Mesenchymal stem cell (in vitro differentiated cells and primary cell): ENCODE results near the gene MPG.

ENCODE experiments used
- DNase-seq: peaks from one replicate; pipeline ENCODE4 v3.0.0-alpha.2; 2013
- H2AFZ ChIP-seq: one replicate; pipeline ENCODE4 v1.6.1; 2013; ENCODE audit warnings: low read depth, mild to moderate bottlenecking, control low read depth, inconsistent platforms, low read length, moderate library complexity
- H2AK5ac ChIP-seq: 2 replicates; pipeline ENCODE4 v1.6.1; 2013; ENCODE audit warnings: low read length, moderate library complexity, mild to moderate bottlenecking, inconsistent platforms; ENCODE audit not compliant: severe bottlenecking
- H2BK120ac ChIP-seq: one replicate; pipeline ENCODE4 v1.6.1; 2013; ENCODE audit warnings: low read depth, mild to moderate bottlenecking, inconsistent platforms, low read length, moderate library complexity
- H2BK12ac ChIP-seq, 2 experiments: one replicate each; pipeline ENCODE4 v1.6.1; 2013; ENCODE audit warnings: inconsistent platforms in 2 of 2, low read length in 2 of 2, mild to moderate bottlenecking in 2 of 2, moderate library complexity in 2 of 2, control low read depth in 1 of 2
- H2BK15ac ChIP-seq: one replicate; pipeline ENCODE4 v1.6.1; 2013; ENCODE audit warnings: mild to moderate bottlenecking, low read depth, inconsistent platforms; ENCODE audit not compliant: poor library complexity, severe bottlenecking
- H2BK5ac ChIP-seq: 2 replicates; pipeline ENCODE4 v1.6.1; 2013; ENCODE audit warnings: low read depth, mild to moderate bottlenecking, low read length, control low read depth, inconsistent platforms; ENCODE audit not compliant: poor library complexity, severe bottlenecking
- H3K14ac ChIP-seq, 2 experiments: one replicate each; pipeline ENCODE4 v1.6.1; 2013; ENCODE audit warnings: inconsistent platforms in 2 of 2, low read length in 2 of 2, control low read depth in 1 of 2, mild to moderate bottlenecking in 1 of 2, moderate library complexity in 1 of 2
- H3K18ac ChIP-seq, 2 experiments: one replicate each; pipeline ENCODE4 v1.6.1; 2013; ENCODE audit warnings: inconsistent platforms in 2 of 2, low read length in 2 of 2, control low read depth in 1 of 2, low read depth in 1 of 2, mild to moderate bottlenecking in 1 of 2
- H3K23ac ChIP-seq, 2 experiments: one replicate each; pipeline ENCODE4 v1.6.1; 2013; ENCODE audit warnings: inconsistent platforms in 2 of 2, low read length in 2 of 2, mild to moderate bottlenecking in 2 of 2, moderate library complexity in 2 of 2, control low read depth in 1 of 2
- H3K27ac ChIP-seq: 2 replicates; pipeline ENCODE4 v1.5.1; 2013; ENCODE audit warnings: mild to moderate bottlenecking, moderate library complexity, low read length, control low read depth, inconsistent platforms; ENCODE audit not compliant: poor library complexity, severe bottlenecking
- H3K27me3 ChIP-seq, 2 experiments: 2 replicates each; pipeline versions ENCODE4 v1.6.1 to v1.7.0; 2013; ENCODE audit warnings: low read length in 2 of 2, mild to moderate bottlenecking in 2 of 2, moderate library complexity in 2 of 2, control low read depth in 1 of 2, inconsistent platforms in 1 of 2; ENCODE audit not compliant: control insufficient read depth in 1 of 2, insufficient read depth in 1 of 2
- H3K36me3 ChIP-seq, 2 experiments: 2 replicates each; pipeline versions ENCODE4 v1.6.1 to v1.7.0; 2013; ENCODE audit warnings: low read length in 2 of 2, control low read depth in 1 of 2, inconsistent platforms in 1 of 2, low read depth in 1 of 2, mild to moderate bottlenecking in 1 of 2; ENCODE audit not compliant: insufficient read depth in 2 of 2, control insufficient read depth in 1 of 2
- H3K4ac ChIP-seq, 2 experiments: one replicate each; pipeline ENCODE4 v1.6.1; 2013; ENCODE audit warnings: inconsistent platforms in 2 of 2, low read length in 2 of 2, mild to moderate bottlenecking in 2 of 2, moderate library complexity in 2 of 2, control low read depth in 1 of 2, low read depth in 1 of 2
- H3K4me1 ChIP-seq: 2 replicates; pipeline ENCODE4 v1.6.1; 2013; ENCODE audit warnings: low read depth, low read length, control low read depth; ENCODE audit not compliant: control insufficient read depth, insufficient read depth
- H3K4me2 ChIP-seq: 2 replicates; pipeline ENCODE4 v1.6.1; 2013; ENCODE audit warnings: low read length, mild to moderate bottlenecking, inconsistent platforms; ENCODE audit not compliant: poor library complexity, severe bottlenecking
- H3K4me3 ChIP-seq, 2 experiments: 2 replicates each; pipeline versions ENCODE4 v1.5.1 to v1.7.0; 2013; ENCODE audit warnings: low read length in 2 of 2, mild to moderate bottlenecking in 2 of 2, control low read depth in 1 of 2, low read depth in 1 of 2; ENCODE audit not compliant: insufficient read depth in 1 of 2
- H3K79me1 ChIP-seq: replicated peaks from 2 replicates; pipeline ENCODE4 v1.6.1; 2013; ENCODE audit warnings: mild to moderate bottlenecking, control low read depth, low read length, inconsistent platforms; ENCODE audit not compliant: poor library complexity, severe bottlenecking
- H3K9ac ChIP-seq: 2 replicates; pipeline ENCODE4 v1.7.0; 2013; ENCODE audit warnings: mild to moderate bottlenecking, low read length, moderate library complexity
- H3K9me3 ChIP-seq: 2 replicates; pipeline ENCODE4 v1.7.0; 2013; ENCODE audit warnings: mild to moderate bottlenecking, low read length; ENCODE audit not compliant: control insufficient read depth
- H4K8ac ChIP-seq: one replicate; pipeline ENCODE4 v1.6.1; 2013; ENCODE audit warnings: inconsistent platforms, mild to moderate bottlenecking, low read length, moderate library complexity
- H4K91ac ChIP-seq: one replicate; pipeline ENCODE4 v1.6.1; 2013; ENCODE audit warnings: mild to moderate bottlenecking, low read length, inconsistent platforms
- WGBS: methylation state at CpG from one replicate; pipeline ENCODE4 v1.1.7; 2013; ENCODE audit warnings: mixed read lengths; 5-methylcytosine and 5-hydroxymethylcytosine counted together

The MPG gene

GRCh38 chr16:34648-34987, 43.4 kb upstream of the MPG start:
- no peak overlapping the region for H3K27ac ChIP-seq
- H2BK5ac ChIP-seq, result no peak overlapping the region
- no peak overlapping the region for H3K14ac ChIP-seq
- H3K36me3 ChIP-seq, result peaks cover 0 to 15% of the 10 kb centered on the region in 2 experiments
- no peak overlapping the region for H2AK5ac ChIP-seq
- no peak overlapping the region for H3K4me3 ChIP-seq
- no peak overlapping the region for H3K4ac ChIP-seq
- 56% methylated on average over 6 of the region's 6 CpGs for WGBS
- H3K4me2 ChIP-seq, result no peak overlapping the region
- DNase-seq, result no peak
- peaks cover 7% of the 10 kb centered on the region for H3K4me1 ChIP-seq
- H2BK120ac ChIP-seq, result no peak overlapping the region
- no peak overlapping the region for H3K18ac ChIP-seq
- no peaks in the 10 kb centered on the region for H3K27me3 ChIP-seq
- H2BK12ac ChIP-seq, result no peak overlapping the region
- H3K9ac ChIP-seq, result no peak overlapping the region
- H3K9me3 ChIP-seq, result no peaks in the 10 kb centered on the region
- no peaks in the 10 kb centered on the region for H3K79me1 ChIP-seq
- no peak overlapping the region for H3K23ac ChIP-seq
- H4K8ac ChIP-seq, result no peak overlapping the region
- H4K91ac ChIP-seq, result peak overlapping the region; percentile 58
- H2BK15ac ChIP-seq, result no peak overlapping the region
- H2AFZ ChIP-seq, result no peak overlapping the region

GRCh38 chr16:35011-35677, 42.9 kb upstream of the MPG start:
- H3K9me3 ChIP-seq, result no peaks in the 10 kb centered on the region
- no peak overlapping the region for H3K4me3 ChIP-seq
- H2BK5ac ChIP-seq, result no peak overlapping the region
- no peak for DNase-seq
- H3K36me3 ChIP-seq, result peaks cover 0 to 15% of the 10 kb centered on the region in 2 experiments
- no peak overlapping the region for H3K18ac ChIP-seq
- H2BK15ac ChIP-seq, result no peak overlapping the region
- no peak overlapping the region for H3K4ac ChIP-seq
- H3K14ac ChIP-seq, result peak overlapping the region in 1 of 2 experiments; percentile 61
- no peaks in the 10 kb centered on the region for H3K27me3 ChIP-seq
- H3K79me1 ChIP-seq, result no peaks in the 10 kb centered on the region
- 87% methylated on average over 17 of the region's 17 CpGs for WGBS
- H3K4me2 ChIP-seq, result no peak overlapping the region
- H4K91ac ChIP-seq, result no peak overlapping the region
- no peak overlapping the region for H3K27ac ChIP-seq
- no peak overlapping the region for H4K8ac ChIP-seq
- H3K4me1 ChIP-seq, result peaks cover 7% of the 10 kb centered on the region
- no peak overlapping the region for H2AK5ac ChIP-seq
- H3K9ac ChIP-seq, result no peak overlapping the region
- no peak overlapping the region for H3K23ac ChIP-seq
- H2BK120ac ChIP-seq, result no peak overlapping the region
- H2BK12ac ChIP-seq, result no peak overlapping the region
- no peak overlapping the region for H2AFZ ChIP-seq

DNA sequence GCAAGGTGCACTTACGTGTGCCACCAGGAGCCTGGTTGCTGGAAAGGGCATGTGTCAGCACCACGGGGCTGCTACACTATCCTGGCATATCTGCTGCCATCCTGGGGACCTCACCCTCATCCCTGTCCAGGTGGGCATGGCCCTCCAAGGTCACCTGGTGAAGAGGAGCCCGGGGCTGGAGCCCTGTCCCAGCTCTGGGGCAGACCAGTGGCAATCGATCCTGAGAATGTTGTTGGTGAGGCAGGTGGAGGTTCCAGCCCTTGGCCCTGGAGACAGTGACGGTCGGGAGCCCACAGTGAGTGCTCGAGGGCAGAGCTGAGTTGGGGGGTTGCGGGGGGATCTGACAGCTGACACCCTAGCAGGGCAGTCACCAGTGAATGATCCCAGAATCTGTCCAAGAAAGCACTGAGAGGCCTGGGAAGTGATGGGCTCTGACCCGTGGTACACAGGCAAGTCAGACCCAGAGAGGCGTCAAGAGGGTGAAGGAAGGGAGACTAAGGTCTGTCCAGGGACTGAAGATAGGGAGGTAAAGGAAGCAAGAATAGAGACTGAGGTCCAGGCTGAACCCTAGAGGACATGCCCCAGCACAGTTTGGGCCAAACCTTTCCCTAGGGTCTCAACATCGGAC, 42.2 kb upstream of the MPG start:
- no peak overlapping the region for H3K18ac ChIP-seq
- no peak overlapping the region for H2BK5ac ChIP-seq
- no peak overlapping the region for H3K4me3 ChIP-seq
- peak overlapping the region in 1 of 2 experiments; percentile 61 for H3K14ac ChIP-seq
- no peak overlapping the region for H3K4me2 ChIP-seq
- H3K23ac ChIP-seq, result no peak overlapping the region
- WGBS, result 92% methylated on average over 10 of the region's 11 CpGs
- no peaks in the 10 kb centered on the region for H3K27me3 ChIP-seq
- no peak overlapping the region for H2BK12ac ChIP-seq
- H3K4me1 ChIP-seq, result peaks cover 7% of the 10 kb centered on the region
- no peak overlapping the region for H2BK120ac ChIP-seq
- H3K36me3 ChIP-seq, result peaks cover 0 to 15% of the 10 kb centered on the region in 2 experiments
- H3K79me1 ChIP-seq, result no peaks in the 10 kb centered on the region
- DNase-seq, result no peak
- H4K91ac ChIP-seq, result no peak overlapping the region
- H4K8ac ChIP-seq, result no peak overlapping the region
- no peaks in the 10 kb centered on the region for H3K9me3 ChIP-seq
- H2BK15ac ChIP-seq, result no peak overlapping the region
- H3K4ac ChIP-seq, result no peak overlapping the region
- H2AFZ ChIP-seq, result no peak overlapping the region
- H3K9ac ChIP-seq, result no peak overlapping the region
- H3K27ac ChIP-seq, result no peak overlapping the region
- H2AK5ac ChIP-seq, result no peak overlapping the region

- no peak overlapping the region for H2AFZ ChIP-seq
- no peak overlapping the region for H4K8ac ChIP-seq
- WGBS, result 98% methylated on average over 15 of the region's 15 CpGs
- H2BK5ac ChIP-seq, result no peak overlapping the region
- H3K27me3 ChIP-seq, result no peaks in the 10 kb centered on the region
- H2BK12ac ChIP-seq, result no peak overlapping the region
- no peak overlapping the region for H3K23ac ChIP-seq
- H2AK5ac ChIP-seq, result no peak overlapping the region
- no peak overlapping the region for H2BK15ac ChIP-seq
- peaks cover 2% of the 10 kb centered on the region for H3K79me1 ChIP-seq
- no peak overlapping the region for H3K9ac ChIP-seq
- no peak overlapping the region for H3K4me3 ChIP-seq
- H4K91ac ChIP-seq, result no peak overlapping the region
- peaks cover 8% of the 10 kb centered on the region for H3K4me1 ChIP-seq
- no peak overlapping the region for H2BK120ac ChIP-seq
- H3K14ac ChIP-seq, result no peak overlapping the region
- DNase-seq, result no peak
- no peaks in the 10 kb centered on the region for H3K9me3 ChIP-seq
- no peak overlapping the region for H3K27ac ChIP-seq
- H3K4ac ChIP-seq, result no peak overlapping the region
- no peak overlapping the region for H3K18ac ChIP-seq
- H3K4me2 ChIP-seq, result no peak overlapping the region
- H3K36me3 ChIP-seq, result peaks cover 0 to 17% of the 10 kb centered on the region in 2 experiments
Observed at GRCh38 chr16:36336-36984, 41.6 kb upstream of the MPG start.
